OCI-M2 (cell line): ENCODE results near the gene AGPAT3.

Experiments used
- DNase-seq: peaks from one replicate; lab custom pipeline; 2025; ENCODE audit not compliant: unreplicated experiment; lab: John Stamatoyannopoulos, UW

AGPAT3 gene

DNA sequence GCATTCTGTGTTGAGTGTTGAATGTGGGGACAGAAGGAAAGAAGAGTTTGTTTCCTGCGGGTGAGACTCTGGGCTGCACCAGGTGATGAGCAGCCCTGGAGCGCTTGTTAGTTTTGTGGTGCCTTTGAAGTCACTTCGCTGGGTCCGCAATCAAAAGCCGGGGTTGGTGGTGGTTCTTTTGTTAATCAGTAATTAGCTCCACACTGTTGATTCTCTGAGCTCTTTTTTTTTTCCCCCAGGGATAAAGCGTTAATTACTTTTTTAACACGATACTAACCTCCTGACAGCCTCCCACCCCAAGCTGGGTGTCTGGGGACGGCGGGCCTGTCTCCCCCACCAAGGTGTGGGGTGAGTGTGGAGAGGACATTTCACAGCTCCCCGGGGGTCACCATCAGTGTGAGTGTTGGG is 56.6 kb downstream of the AGPAT3 start:
- DNase-seq = no peak

DNA sequence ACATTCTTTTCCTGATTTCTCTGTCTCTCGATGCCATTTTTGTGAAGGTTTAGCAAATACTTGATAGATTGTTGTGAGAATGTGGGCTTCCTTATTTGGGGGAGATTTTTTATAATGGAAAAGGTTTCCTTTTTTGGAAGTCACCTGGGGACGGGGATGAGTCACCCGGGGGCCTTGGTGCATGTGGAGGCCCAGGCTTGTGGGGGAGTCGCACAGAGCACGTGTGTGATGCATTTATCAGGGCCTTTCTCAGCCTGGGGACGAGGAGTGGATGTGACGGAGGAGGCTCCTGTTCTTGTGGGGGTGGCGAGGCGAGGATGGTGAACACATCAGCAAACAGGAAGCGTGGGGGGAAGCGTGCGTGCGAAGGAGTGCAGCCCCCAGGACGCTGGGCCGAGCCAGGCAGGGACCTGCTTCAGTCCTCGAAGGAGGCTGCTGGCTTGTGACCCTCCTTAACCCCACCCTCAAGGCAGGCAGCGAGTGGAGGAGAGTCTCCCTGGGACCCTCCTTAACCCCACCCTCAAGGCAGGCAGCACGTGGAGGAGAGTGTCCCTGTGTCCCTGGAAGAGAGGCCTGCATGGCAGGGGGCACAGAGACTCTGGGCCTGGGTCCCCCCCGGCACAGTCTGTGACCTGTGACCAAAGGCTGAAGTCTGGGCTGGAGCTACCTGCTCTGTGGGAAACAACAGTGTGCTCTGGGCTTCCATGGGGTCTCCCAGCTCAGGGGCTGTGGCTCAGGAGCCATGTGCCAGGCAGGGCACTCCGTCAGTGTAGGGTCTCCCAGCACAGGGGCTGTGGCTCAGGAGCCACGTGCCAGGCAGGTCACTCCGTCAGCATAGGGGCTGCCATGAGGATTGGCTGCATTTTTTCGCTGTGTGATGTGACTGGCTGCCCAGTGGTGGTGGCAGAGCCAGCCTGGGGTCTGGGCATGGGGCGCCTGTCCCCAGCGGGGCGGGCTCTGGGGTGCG is 57.2 kb downstream of the AGPAT3 start:
- DNase-seq = peak; percentile 97

DNA sequence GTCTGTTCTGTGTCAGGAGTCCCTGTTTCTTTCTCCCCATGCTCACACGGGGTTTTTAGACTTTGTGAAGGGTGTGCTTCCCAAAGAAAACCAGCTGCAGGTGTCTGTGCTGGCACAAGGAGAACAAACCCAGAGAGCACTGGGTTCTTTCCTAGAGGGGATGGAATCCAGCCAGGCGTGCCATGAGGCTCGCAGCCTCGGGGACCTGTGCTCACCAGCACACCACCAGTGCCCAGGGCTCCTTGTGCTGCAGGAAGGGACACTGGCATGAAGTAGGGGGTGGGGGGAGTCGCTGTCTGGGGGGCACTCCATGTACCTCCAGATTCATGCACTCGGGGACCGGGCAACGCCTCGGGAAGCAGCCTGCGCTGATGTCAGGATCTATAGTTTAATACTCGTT is 57.9 kb downstream of the AGPAT3 start:
- DNase-seq = no peak

DNA sequence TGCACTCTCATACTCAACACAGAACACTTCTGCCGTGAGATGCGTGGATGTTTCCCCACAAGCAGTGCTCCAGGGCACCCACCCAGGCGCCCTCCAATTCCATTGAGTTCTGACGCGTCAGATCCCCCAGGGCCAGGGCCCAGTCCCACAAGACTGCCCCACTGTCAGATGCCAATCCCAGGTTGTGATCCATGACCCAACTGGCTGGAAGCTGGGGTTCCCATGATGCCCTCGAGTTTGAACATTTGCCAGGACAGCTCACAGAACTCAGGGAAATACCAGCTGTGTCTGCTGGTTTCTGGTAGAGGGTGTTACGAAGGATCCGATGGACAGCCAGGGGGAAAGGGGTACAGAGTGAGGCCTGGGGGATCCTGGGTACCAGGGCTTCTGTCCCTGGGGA is 58.4 kb downstream of the AGPAT3 start:
- no peak for DNase-seq

- no peak for DNase-seq
These were observed 59.5 kb downstream of the AGPAT3 start for GRCh38 chr21:43924421-43925095.

DNA sequence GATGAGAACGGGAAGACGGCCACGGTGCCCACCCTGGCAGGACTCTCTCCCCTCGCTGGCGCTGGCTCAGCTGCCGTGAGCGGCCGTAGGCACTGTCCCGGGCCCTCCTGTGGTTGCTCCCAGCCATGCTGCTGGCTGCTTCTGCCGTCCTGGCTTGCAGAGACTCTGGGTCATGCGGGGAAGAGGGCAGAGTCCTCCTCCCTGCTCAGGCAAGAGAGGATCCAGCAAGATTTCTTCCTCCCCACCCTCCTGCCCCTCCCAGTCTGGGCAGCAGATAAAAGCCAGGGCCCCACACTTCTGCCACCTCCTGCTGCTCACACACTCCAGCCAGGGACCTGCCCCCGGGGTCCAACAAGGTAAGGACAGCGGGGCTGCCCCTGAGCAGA is 60.1 kb downstream of the AGPAT3 start:
- no peak for DNase-seq

DNA sequence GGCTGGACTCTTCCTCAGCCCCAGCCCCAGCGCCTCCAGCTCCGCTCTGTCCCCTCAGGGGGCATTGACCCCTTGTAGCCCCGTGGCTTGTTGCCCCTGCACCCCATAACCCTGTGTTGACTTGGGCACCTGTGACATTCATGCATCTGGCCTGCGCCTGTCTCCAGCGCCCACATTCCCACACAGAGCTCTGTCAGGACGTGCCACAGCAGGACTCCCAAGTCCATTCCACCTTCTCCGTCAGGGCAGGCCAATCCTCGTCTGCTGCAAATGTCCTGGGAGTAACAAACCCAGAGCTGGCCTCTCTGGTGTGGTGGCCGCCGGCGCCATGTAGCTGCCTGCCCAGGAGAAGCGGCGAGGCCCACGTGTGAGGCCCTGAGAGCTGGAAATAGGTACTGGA is 60.6 kb downstream of the AGPAT3 start:
- no peak for DNase-seq

DNA sequence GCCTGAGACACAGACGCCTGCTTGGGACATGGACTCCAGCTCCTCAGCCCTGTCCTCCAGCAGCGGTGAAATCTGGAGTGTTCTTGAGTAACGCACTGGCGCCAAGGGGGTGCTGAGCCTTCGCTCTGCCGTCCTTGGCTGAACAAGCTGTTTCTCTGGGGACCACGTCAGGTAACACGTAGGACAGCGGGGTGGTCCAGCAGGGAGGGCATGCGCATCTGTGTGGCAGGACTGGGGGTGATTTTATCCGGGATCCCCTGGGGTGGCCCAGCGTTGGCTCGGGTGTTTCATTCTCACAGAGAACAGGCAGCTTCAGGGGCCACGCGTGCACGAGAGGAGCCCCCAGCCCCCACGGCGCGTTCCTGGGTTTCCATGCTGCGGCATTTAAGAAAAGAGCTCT is 61.2 kb downstream of the AGPAT3 start:
- no peak for DNase-seq

DNA sequence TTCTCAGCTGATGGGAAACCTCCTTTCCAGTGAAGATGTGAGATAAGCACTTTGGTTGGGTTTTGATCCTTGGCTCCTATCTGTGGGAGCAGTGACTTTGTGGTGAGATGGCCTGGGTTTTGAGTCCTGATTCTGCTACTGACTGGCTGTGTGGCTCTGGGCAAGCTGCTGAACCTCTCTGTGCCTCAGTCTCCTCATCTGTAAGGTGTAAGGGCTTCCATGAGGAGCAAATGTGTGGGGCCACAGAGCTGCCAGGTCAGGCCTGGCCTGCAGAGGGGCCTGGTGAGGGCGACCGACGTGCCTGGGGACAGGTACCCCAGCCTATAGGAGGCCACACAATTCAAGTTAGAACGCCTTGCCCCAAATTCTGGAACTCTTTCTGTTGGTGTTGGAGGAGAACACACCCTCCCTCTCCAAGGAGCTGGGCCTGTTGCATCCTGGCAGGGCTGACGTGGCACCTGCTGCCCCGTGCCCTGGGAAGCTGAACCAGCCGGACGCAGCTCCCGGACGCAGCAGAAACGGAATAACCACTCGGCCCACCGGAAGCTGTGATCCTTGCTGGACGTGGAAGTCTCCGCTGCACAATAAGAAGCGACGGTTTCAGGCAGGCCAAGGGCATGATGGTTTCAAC is 62.7 kb downstream of the AGPAT3 start:
- no peak for DNase-seq

DNA sequence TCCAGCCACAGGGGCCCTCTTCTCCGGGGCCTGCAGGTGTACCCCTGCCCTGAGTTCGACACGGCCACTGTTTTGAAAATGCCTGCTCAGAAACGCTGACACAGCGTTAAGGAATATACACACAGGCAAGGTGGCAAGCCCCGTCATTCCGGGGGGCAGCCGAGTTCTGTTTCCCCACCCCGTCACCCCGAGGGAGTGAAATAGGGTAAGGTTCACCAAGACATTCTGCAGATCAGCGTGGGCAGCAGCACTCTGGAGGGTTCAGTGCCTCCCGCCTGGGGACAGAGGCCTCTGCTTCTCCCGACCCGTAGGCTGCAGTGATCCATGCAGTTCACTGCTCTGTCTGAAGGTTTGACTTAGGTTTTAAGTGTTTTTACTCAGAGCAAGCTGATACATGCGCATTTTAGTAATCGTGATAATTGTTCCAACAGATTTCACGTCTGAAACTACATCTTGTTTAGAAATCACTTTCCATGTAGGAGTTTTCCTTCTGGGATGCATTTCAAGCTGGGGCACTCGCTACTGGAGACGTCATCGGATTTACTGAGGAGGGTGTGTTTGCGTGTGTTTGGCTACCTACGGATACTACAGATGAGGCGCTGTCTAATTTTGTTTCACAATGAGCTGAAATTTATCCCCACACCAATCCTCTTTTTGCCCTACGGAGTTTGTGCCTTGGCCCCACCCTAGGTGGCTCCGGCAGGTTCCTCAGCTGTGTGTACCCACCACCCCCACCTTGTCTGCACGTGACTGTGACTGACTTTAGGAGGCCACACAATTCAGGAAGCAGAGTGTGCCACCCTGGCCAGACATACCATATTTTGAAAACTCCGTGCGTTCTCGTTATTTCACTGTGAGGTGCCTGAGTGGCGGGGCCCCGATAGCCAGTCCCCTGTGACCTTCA is 63.5 kb downstream of the AGPAT3 start:
- DNase-seq = no peak

GRCh38 chr21:43929217-43929971 is 64.4 kb downstream of the AGPAT3 start:
- no peak for DNase-seq

DNA sequence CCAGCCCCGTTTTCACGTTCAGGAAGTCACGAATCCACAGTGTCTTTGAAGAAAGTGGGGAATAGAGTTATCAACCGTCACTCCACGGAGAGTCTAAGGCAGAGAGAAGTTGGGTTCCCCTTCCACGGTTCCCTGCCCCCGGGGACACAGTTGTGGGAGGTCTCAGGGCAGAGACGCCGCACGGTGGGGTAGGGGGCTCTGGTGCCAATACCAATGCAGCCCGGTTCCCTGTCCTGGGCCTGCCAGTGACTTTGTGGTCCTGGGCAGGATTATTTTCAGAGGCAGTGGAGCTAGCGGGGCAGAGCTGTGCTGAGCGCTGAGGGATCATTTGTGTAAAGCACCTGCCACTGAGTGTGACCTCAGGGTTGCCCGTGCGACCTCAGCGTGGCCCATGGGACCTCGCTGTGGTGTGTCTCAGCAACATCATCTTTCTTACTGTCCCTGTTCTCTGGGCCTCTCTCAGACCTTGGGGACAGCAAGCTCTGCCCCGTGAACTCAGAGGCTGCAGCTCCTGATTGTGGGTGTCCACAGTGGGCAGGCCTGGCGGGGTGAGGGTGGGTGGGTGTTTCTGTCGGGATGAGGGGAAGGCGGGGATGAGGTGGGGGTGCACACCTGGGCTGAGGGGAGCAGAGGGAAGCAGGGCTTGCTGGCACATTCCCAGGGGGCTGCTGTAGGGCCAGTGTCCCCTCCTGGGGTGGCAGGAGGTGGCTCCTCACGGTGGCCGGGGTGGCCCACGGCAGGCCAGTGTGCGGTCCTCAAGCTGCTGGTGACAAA is 65.2 kb downstream of the AGPAT3 start:
- no peak for DNase-seq

GRCh38 chr21:43930848-43931375 is 65.9 kb downstream of the AGPAT3 start:
- DNase-seq = no peak

GRCh38 chr21:43931489-43931888 is 66.5 kb downstream of the AGPAT3 start:
- DNase-seq = no peak

DNA sequence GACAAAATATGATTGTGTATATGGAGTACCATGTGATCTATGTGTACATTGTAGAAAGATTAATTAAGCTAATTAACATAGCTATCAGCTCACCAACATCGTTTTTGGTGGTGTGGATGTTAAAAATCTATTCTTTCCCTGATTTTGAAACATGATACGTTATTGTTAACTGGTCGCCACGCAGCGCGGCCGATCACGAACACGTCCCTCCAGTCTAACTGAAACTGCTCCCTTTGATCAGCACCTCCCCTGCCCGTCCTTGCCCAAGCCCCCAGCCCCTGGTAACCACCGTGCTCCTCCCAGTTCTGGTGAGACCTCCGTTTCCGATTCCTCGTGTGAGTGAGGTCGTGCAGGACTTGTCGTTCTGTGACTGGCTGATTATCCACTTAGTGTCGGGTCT is 67.0 kb downstream of the AGPAT3 start:
- DNase-seq = no peak

DNA sequence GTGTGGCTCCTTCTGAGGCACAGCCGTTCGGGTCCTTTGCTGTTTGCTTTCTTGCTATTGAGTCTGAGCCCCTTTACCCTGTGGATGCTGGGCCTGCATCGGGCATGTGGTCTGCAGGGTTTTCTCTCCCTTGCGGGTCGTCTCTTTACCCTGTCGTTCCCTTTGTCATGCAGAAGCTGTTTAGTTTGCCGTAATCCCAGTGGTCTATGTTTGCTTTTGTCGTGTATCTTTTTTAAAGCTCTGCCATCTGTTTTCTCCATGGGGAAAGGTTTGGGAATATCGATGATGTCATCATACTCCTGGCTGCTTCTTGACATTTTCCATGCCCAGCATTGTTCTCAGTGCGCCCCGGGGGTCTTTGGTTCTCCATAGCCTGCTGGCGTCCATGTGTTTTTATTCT is 68.2 kb downstream of the AGPAT3 start:
- DNase-seq = no peak

DNA sequence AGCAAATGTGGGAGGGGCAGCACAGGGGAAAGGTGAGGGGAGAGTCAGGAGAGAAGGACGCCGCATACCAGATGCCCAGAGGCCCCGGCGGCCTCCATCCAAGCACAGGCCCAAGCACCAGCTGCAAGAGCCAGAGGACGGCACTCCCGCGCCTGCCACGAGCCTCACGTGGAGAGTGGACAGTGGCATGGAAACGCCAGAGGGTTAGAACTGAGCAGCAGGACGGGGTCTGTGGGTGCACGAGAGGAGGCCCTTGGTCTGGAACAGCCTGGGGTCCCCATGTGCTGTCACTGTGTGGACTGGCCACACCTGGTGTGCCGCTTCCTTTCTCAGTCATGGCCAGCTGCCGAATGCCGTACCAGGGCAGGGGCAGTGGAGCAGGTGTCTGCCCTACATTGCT is 68.7 kb downstream of the AGPAT3 start:
- DNase-seq = no peak

- no peak for DNase-seq
These were observed 69.1 kb downstream of the AGPAT3 start for GRCh38 chr21:43934116-43934515.
